AG04449 (cell line): Measurements from ENCODE around the gene RGP1.

Experiments
- CTCF ChIA-PET: fragments of 350-600 bp; formaldehyde crosslinking; extraction: SDS; loops from one replicate; lab custom pipeline; 2021; ENCODE audit warnings: antibody characterized with exemption; lab: Yijun Ruan, JAX
- POLR2A ChIA-PET: fragments of 400-600, 350-600 bp; formaldehyde crosslinking; extraction: SDS; loops from one replicate; lab custom pipeline; 2020; ENCODE audit warnings: antibody characterized with exemption, inconsistent platforms; lab: Yijun Ruan, JAX
- DNase-seq: peaks from one replicate; pipeline ENCODE4 v3.0.0-alpha.2; 2010; ENCODE audit warnings: low read depth, low spot score
- H3K4me3 ChIP-seq: 2 replicates; pipeline ENCODE4 v1.5.1; 2011; ENCODE audit warnings: low read depth, mild to moderate bottlenecking, control low read depth, low read length
- CTCF ChIP-seq: IDR thresholded peaks from one replicate; pipeline ENCODE4 v1.5.1; 2011; ENCODE audit warnings: mild to moderate bottlenecking, moderate library complexity, low read length, control low read depth, inconsistent platforms; ENCODE audit not compliant: insufficient read depth; ENCODE audit errors: missing control alignments

The RGP1 gene

GRCh38 chr9:35795695-35796094 lies 46.6 kb downstream of the RGP1 start:
- ChIA-PET POLR2A (no interaction called here), CTCF (interaction anchor here (1.7 to 2.3 kb wide), 3 partner anchors 11 to 87 kb away, joined by 3 to 6 read pairs (median 4); no protein-coding TSS in a partner anchor)
- no peak overlapping the region for H3K4me3 ChIP-seq
- DNase-seq: no peak
- TF ChIP-seq CTCF: no peak

- ChIA-PET CTCF (interaction anchor here (0.9 to 1.9 kb wide), 4 partner anchors 29 to 148 kb away, joined by 3 to 6 read pairs (median 4); no protein-coding TSS in a partner anchor), POLR2A (interaction anchor here (0.5 kb wide), 1 partner anchor 1338 kb away, joined by 3 read pairs; no protein-coding TSS in a partner anchor)
- TF ChIP-seq CTCF: no peak
These were observed 48.4 kb downstream of the RGP1 start for GRCh38 chr9:35797311-35798109.

GRCh38 chr9:35798658-35799374 lies 49.7 kb downstream of the RGP1 start:
- ChIA-PET CTCF (interaction anchor here (0.9 to 17.0 kb wide), 5 partner anchors 9 to 147 kb away, joined by 3 to 201 read pairs (median 6); partner anchors contain the start of genes NPR2 and SPAG8), POLR2A (interaction anchor here (0.8 kb wide), 1 partner anchor 16 kb away, joined by 5 read pairs; the partner anchor contains the start of gene HINT2)
- DNase-seq: no peak
- TF ChIP-seq CTCF: no peak
- H3K4me3 ChIP-seq: no peak overlapping the region

More at GRCh38 chr9:35797311-35798109, 48.4 kb downstream of the RGP1 start:
- no peak overlapping the region for H3K4me3 ChIP-seq
- DNase-seq: no peak

GRCh38 chr9:35800530-35800929 lies 51.4 kb downstream of the RGP1 start:
- no peak for TF ChIP-seq CTCF
- POLR2A ChIA-PET: no interaction called here
- H3K4me3 ChIP-seq: no peak overlapping the region
- CTCF ChIA-PET: interaction anchor here (1.3 to 17.0 kb wide), 5 partner anchors 11 to 81 kb away, joined by 3 to 201 read pairs (median 11); partner anchors contain the start of genes NPR2 and SPAG8
- no peak for DNase-seq

GRCh38 chr9:35801328-35802128 lies 52.4 kb downstream of the RGP1 start:
- CTCF ChIA-PET: interaction anchor here (0.7 to 17.0 kb wide), 4 partner anchors 12 to 73 kb away, joined by 3 to 201 read pairs (median 7); partner anchors contain the start of genes HINT2 and NPR2
- no peak overlapping the region for H3K4me3 ChIP-seq
- DNase-seq: no peak
- POLR2A ChIA-PET: no interaction called here
- TF ChIP-seq CTCF: no peak
